Measurements from ENCODE around the gene CEP85L.

CEP85L gene

DNA sequence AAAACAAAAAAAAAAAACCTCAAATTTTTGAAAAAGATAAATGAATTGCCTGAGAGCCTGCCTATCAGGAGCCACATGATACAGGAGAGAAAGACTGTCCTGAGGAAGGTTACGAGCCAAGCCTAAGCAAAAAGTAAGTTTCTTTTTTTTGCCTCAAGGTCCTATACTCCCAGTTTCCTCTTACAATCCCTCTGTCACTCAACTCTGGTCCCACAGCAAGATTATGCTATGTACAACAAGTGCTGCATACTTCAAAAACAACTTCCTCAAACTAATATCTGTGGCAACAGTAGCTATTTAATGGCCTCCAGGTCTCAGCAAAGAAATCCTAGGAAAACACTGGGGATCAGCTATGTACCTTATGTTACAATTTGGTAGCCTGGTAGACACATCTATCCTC is 56.5 kb downstream of the CEP85L start:
- no peak for TF ChIP-seq CTCF (IDR thresholded peaks at IDR 0.05)

- TF ChIP-seq CTCF (IDR thresholded peaks at IDR 0.05), result no peak
Observed at GRCh38 chr6:118591897-118592296, 59.5 kb downstream of the CEP85L start.

GRCh38 chr6:118589649-118590365 is 61.6 kb downstream of the CEP85L start:
- no peak for TF ChIP-seq CTCF (IDR thresholded peaks at IDR 0.05)

GRCh38 chr6:118589186-118589585 is 62.2 kb downstream of the CEP85L start:
- no peak for TF ChIP-seq CTCF (IDR thresholded peaks at IDR 0.05)

DNA sequence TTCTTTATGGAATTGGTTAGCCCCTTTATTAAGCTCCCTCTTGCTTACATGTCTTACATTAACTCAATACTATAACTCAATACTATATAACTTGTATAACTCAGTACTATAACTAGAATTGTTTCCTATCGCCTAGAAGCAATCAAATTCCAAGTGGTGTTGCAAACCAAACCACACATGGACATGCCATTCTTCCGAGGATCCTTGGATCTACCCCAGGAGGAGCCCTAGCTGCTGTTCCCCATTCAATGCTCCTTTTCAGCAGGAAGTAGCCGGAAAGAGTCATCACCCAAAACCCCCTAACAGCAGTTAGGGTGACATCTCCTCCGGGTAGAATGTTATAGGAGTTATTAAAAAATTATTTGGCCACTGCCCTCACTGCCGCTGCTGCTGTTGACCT is 62.8 kb downstream of the CEP85L start:
- no peak for TF ChIP-seq CTCF (IDR thresholded peaks at IDR 0.05)

GRCh38 chr6:118586746-118587485 is 64.5 kb downstream of the CEP85L start:
- no peak for TF ChIP-seq CTCF (IDR thresholded peaks at IDR 0.05)

DNA sequence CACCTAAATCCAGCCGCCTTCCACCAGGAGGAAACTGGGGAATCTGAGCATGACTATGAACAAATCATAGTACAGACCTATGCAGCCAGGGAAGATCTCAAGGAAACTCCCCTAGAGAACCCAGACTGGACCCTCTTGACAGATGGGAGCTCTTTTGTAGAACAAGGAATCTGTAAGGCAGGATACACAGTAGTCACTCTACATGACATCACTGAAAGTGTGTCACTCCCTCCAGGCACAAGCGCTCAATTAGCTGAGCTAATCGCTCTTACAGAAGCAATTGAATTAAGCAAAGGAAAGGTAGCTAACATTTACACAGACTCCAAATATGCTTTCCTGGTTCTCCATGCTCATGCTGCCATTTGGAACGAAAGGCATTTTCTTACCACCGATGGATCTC is 66.5 kb downstream of the CEP85L start:
- TF ChIP-seq CTCF (IDR thresholded peaks at IDR 0.05), result no peak
